ENCODE measurements around the gene TXNDC16.
"Not testable (repeated sequence)": the region's sequence is repeated elsewhere in the genome, so short reads cannot be mapped to it uniquely, and the experiment has no call there.

Gene TXNDC16

GRCh38 chr14:52514046-52514811, 38.1 kb downstream of the TXNDC16 start:
- H3K4me3 ChIP-seq (ENCODE audit: low read length): no peak overlapping the region
- TF ChIP-seq CTCF (conservative IDR thresholded peaks at IDR 0.05; ENCODE audit: low read depth, low read length): no peak
- no peak for DNase-seq (ENCODE audit: low read depth)

- TF ChIP-seq CTCF (conservative IDR thresholded peaks at IDR 0.05; ENCODE audit: low read depth, low read length): no peak
- H3K4me3 ChIP-seq (ENCODE audit: low read length): no peak overlapping the region
- DNase-seq (ENCODE audit: low read depth): no peak
Measured at GRCh38 chr14:52513249-52513648, 39.1 kb downstream of the TXNDC16 start.

GRCh38 chr14:52494444-52494843, 57.9 kb downstream of the TXNDC16 start:
- H3K4me3 ChIP-seq (ENCODE audit: low read length): no peak overlapping the region
- no peak for TF ChIP-seq CTCF (conservative IDR thresholded peaks at IDR 0.05; ENCODE audit: low read depth, low read length)
- DNase-seq (ENCODE audit: low read depth): no peak

- DNase-seq (ENCODE audit: low read depth): no peak
- TF ChIP-seq CTCF (conservative IDR thresholded peaks at IDR 0.05; ENCODE audit: low read depth, low read length): no peak
- H3K4me3 ChIP-seq (ENCODE audit: low read length): no peak overlapping the region
Measured at GRCh38 chr14:52485350-52485960, 66.8 kb downstream of the TXNDC16 start.

GRCh38 chr14:52481864-52482263, 70.4 kb downstream of the TXNDC16 start:
- TF ChIP-seq CTCF (conservative IDR thresholded peaks at IDR 0.05; ENCODE audit: low read depth, low read length): no peak
- H3K4me3 ChIP-seq (ENCODE audit: low read length): no peak overlapping the region
- no peak for DNase-seq (ENCODE audit: low read depth)

- peak; percentile 12 for DNase-seq (ENCODE audit: low read depth)
- peak; percentile 37 for TF ChIP-seq CTCF (conservative IDR thresholded peaks at IDR 0.05; ENCODE audit: low read depth, low read length)
- no peak overlapping the region for H3K4me3 ChIP-seq (ENCODE audit: low read length)
Measured at GRCh38 chr14:52473557-52473956, 78.7 kb downstream of the TXNDC16 start.

- H3K4me3 ChIP-seq (ENCODE audit: low read length): no peak overlapping the region
- no peak for TF ChIP-seq CTCF (conservative IDR thresholded peaks at IDR 0.05; ENCODE audit: low read depth, low read length)
- no peak for DNase-seq (ENCODE audit: low read depth)
Measured at GRCh38 chr14:52472728-52473127, 79.6 kb downstream of the TXNDC16 start.

- not testable (repeated sequence) for DNase-seq (ENCODE audit: low read depth); H3K4me3 ChIP-seq (ENCODE audit: low read length)
Measured at GRCh38 chr14:52472251-52472650, 80.1 kb downstream of the TXNDC16 start.

Data from retinal pigment epithelial cell (primary cell).